Hepatocyte (in vitro differentiated cells): ENCODE data around the gene COL6A5. TPM values are rescaled to one million over a fixed set of nuclear protein-coding genes. Genes with fewer than 3 reads are reported as not detected.

Experiments used
- DNase-seq: peaks from one replicate; pipeline ENCODE4 v3.0.0-alpha.2; 2016; ENCODE audit warnings: low spot score
- H2AFZ ChIP-seq: fragments of 200-600 bp; sonication (generic); 2 replicates; pipeline ENCODE4 v1.6.0; 2016; ENCODE audit warnings: antibody characterized with exemption, mild to moderate bottlenecking
- H3K27ac ChIP-seq: fragments of 200-600 bp; sonication (generic); 2 replicates; pipeline ENCODE4 v1.5.1; 2016; ENCODE audit warnings: mild to moderate bottlenecking
- H3K27me3 ChIP-seq: fragments of 200-600 bp; sonication (generic); 2 replicates; pipeline ENCODE4 v1.6.1; 2016
- H3K36me3 ChIP-seq: fragments of 200-600 bp; sonication (generic); replicated peaks from 2 replicates; pipeline ENCODE4 v1.5.1; 2016; ENCODE audit warnings: low read depth; ENCODE audit not compliant: insufficient read depth
- H3K4me1 ChIP-seq: fragments of 200-600 bp; sonication (generic); 2 replicates; pipeline ENCODE4 v1.5.1; 2016; ENCODE audit warnings: mild to moderate bottlenecking, moderate library complexity; ENCODE audit not compliant: insufficient read depth
- H3K4me2 ChIP-seq: fragments of 200-600 bp; sonication (generic); 2 replicates; pipeline ENCODE4 v1.6.0; 2016
- H3K4me3 ChIP-seq: fragments of 200-600 bp; sonication (generic); 2 replicates; pipeline ENCODE4 v1.5.1; 2016; ENCODE audit warnings: mild to moderate bottlenecking
- H3K79me2 ChIP-seq: fragments of 200-600 bp; sonication (generic); 2 replicates; pipeline ENCODE4 v1.6.0; 2017; ENCODE audit warnings: mild to moderate bottlenecking
- H3K9me2 ChIP-seq: fragments of 200-600 bp; sonication (generic); replicated peaks from 2 replicates; pipeline ENCODE4 v1.6.0; 2017; ENCODE audit warnings: mild to moderate bottlenecking; ENCODE audit not compliant: insufficient read depth
- H3K9me3 ChIP-seq: fragments of 200-600 bp; sonication (generic); 2 replicates; pipeline ENCODE4 v1.5.1; 2016; ENCODE audit warnings: low read depth, mild to moderate bottlenecking
- H4K20me1 ChIP-seq: fragments of 200-600 bp; sonication (generic); 2 replicates; pipeline ENCODE4 v1.6.0; 2016; ENCODE audit warnings: mild to moderate bottlenecking; ENCODE audit not compliant: insufficient read depth, poor library complexity, severe bottlenecking
- EZH2 ChIP-seq: fragments of 200-600 bp; sonication (generic); IDR thresholded peaks from 2 replicates; pipeline ENCODE4 v1.6.1; 2016; ENCODE audit warnings: antibody characterized with exemption, mild to moderate bottlenecking, borderline replicate concordance
- EZH2phosphoT487 ChIP-seq: fragments of 200-600 bp; sonication (generic); IDR thresholded peaks from one replicate; pipeline ENCODE4 v1.6.1; 2018; ENCODE audit warnings: antibody characterized with exemption, mild to moderate bottlenecking, low read depth, moderate library complexity; ENCODE audit not compliant: unreplicated experiment, severe bottlenecking
- WGBS: methylation state at CpG from one replicate; pipeline ENCODE4 v1.1.6; 2016; ENCODE audit warnings: low lambda C conversion rate; ENCODE audit errors: missing lambda C conversion rate; 5-methylcytosine and 5-hydroxymethylcytosine counted together
- polyA plus RNA-seq: library from polyadenylated mRNA; unstranded; fragments of >200 nt; fragmentation: Nextera tagmentation; extraction: Ambion mirVana; gene quantifications from 2 replicates; pipeline ENCODE4 v1.2.1, GENCODE V29; 2016
- total RNA-seq: library from RNA; depleted of rRNA; stranded (reverse); fragments of >200 nt; gene quantifications from 2 replicates; pipeline ENCODE4 v1.2.3, GENCODE V29; 2014
- TF ChIP-seq, protein P1 (sequence below): fragments of 200-600 bp; sonication (generic); IDR thresholded peaks from 2 replicates; pipeline ENCODE4 v1.5.1; 2016; ENCODE audit warnings: antibody characterized with exemption, mild to moderate bottlenecking; ENCODE audit not compliant: poor library complexity

Gene COL6A5
- total and polyA plus RNA-seq, 2 experiments from 2014 or later = 0.11 to 1.1 TPM

GRCh38 chr3:130414457-130414856, 69.0 kb downstream of the COL6A5 start:
- Histone ChIP-seq H3K9me3 (no peaks in the 10 kb centered on the region), H3K4me3 (no peak overlapping the region), H2AFZ (no peak overlapping the region), H3K36me3 (no peaks in the 10 kb centered on the region), H3K27me3 (no peaks in the 10 kb centered on the region), H3K27ac (no peak overlapping the region), H3K4me2 (no peak overlapping the region), H4K20me1 (no peaks in the 10 kb centered on the region), H3K79me2 (no peaks in the 10 kb centered on the region), H3K4me1 (no peaks in the 10 kb centered on the region), H3K9me2 (no peaks in the 10 kb centered on the region)
- TF ChIP-seq EZH2 = no peak
- TF ChIP-seq EZH2phosphoT487 = no peak
- TF ChIP-seq, protein P1, sequence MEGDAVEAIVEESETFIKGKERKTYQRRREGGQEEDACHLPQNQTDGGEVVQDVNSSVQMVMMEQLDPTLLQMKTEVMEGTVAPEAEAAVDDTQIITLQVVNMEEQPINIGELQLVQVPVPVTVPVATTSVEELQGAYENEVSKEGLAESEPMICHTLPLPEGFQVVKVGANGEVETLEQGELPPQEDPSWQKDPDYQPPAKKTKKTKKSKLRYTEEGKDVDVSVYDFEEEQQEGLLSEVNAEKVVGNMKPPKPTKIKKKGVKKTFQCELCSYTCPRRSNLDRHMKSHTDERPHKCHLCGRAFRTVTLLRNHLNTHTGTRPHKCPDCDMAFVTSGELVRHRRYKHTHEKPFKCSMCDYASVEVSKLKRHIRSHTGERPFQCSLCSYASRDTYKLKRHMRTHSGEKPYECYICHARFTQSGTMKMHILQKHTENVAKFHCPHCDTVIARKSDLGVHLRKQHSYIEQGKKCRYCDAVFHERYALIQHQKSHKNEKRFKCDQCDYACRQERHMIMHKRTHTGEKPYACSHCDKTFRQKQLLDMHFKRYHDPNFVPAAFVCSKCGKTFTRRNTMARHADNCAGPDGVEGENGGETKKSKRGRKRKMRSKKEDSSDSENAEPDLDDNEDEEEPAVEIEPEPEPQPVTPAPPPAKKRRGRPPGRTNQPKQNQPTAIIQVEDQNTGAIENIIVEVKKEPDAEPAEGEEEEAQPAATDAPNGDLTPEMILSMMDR = no peak
- DNase-seq = no peak
- WGBS = 89% methylated on average over 4 of the region's 4 CpGs

- H2AFZ ChIP-seq = no peak overlapping the region
- H3K4me3 ChIP-seq = no peak overlapping the region
- H3K27ac ChIP-seq = no peak overlapping the region
- no peaks in the 10 kb centered on the region for H4K20me1 ChIP-seq
- no peak for DNase-seq
- 83% methylated on average over 2 of the region's 2 CpGs for WGBS
- H3K27me3 ChIP-seq = no peaks in the 10 kb centered on the region
- no peaks in the 10 kb centered on the region for H3K9me3 ChIP-seq
- no peaks in the 10 kb centered on the region for H3K4me1 ChIP-seq
- no peak overlapping the region for H3K4me2 ChIP-seq
- TF ChIP-seq EZH2phosphoT487 = no peak
- no peaks in the 10 kb centered on the region for H3K9me2 ChIP-seq
- H3K79me2 ChIP-seq = no peaks in the 10 kb centered on the region
- H3K36me3 ChIP-seq = no peaks in the 10 kb centered on the region
Observed at GRCh38 chr3:130420466-130420865, 75.0 kb downstream of the COL6A5 start.

GRCh38 chr3:130423064-130423463, 77.6 kb downstream of the COL6A5 start:
- TF ChIP-seq, protein P1 = no peak
- TF ChIP-seq EZH2 = no peak

DNA sequence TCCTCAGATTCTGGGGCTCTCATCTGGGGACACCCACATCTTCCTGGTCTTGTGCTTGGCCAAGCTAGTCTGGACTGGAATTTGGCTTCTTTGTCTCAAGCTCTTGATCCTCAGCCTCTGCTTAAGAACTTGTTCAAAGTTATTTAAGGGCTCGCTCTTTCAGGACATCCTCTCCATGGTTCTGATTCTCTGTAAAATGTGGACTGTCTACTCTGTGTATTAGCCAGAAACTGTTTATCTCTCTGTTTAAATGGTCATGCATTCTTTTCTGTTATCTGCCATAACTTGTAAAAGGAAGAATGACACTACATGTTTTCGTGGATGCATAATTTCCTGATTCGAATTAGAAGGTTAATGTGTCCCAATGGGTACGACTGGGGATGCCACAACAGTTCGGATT, 79.4 kb downstream of the COL6A5 start:
- H3K4me1 ChIP-seq = no peaks in the 10 kb centered on the region
- H3K79me2 ChIP-seq = no peaks in the 10 kb centered on the region
- H3K9me3 ChIP-seq = no peaks in the 10 kb centered on the region
- no peaks in the 10 kb centered on the region for H3K9me2 ChIP-seq
- no peaks in the 10 kb centered on the region for H3K36me3 ChIP-seq
- 78% methylated on average over 5 of the region's 5 CpGs for WGBS
- no peak overlapping the region for H3K4me3 ChIP-seq
- no peak for DNase-seq
- TF ChIP-seq, protein P1 = no peak
- TF ChIP-seq EZH2phosphoT487 = no peak
- no peak for TF ChIP-seq EZH2
- H4K20me1 ChIP-seq = no peaks in the 10 kb centered on the region
- H3K27me3 ChIP-seq = no peaks in the 10 kb centered on the region
- H3K27ac ChIP-seq = no peak overlapping the region
- no peak overlapping the region for H2AFZ ChIP-seq
- H3K4me2 ChIP-seq = no peak overlapping the region

More at GRCh38 chr3:130423064-130423463, 77.6 kb downstream of the COL6A5 start:
- Histone ChIP-seq H2AFZ (no peak overlapping the region), H3K36me3 (no peaks in the 10 kb centered on the region), H3K27ac (no peak overlapping the region), H3K4me3 (no peak overlapping the region), H3K9me3 (no peaks in the 10 kb centered on the region), H3K4me2 (no peak overlapping the region), H3K79me2 (no peaks in the 10 kb centered on the region), H4K20me1 (no peaks in the 10 kb centered on the region), H3K27me3 (no peaks in the 10 kb centered on the region), H3K9me2 (no peaks in the 10 kb centered on the region), H3K4me1 (no peaks in the 10 kb centered on the region)
- WGBS = 94% methylated on average over 4 of the region's 4 CpGs
- DNase-seq = no peak
